Mucosa of descending colon (tissue), 3 donors: ENCODE results near the gene NINJ2. TPM values are rescaled to one million over a fixed set of nuclear protein-coding genes. Genes with fewer than 3 reads are reported as not detected.

Experiments used
- ATAC-seq: fragments of 200-7000 bp; cut with Tn5 transposase; one replicate; pipeline ENCODE4 v1.9.1; 2020; ENCODE audit warnings: mild to moderate bottlenecking, moderate library complexity
- DNase-seq, 3 donors: peaks; one replicate each; pipeline ENCODE4 v3.0.0-alpha.2; 2020
- H3K36me3 ChIP-seq: fragments of 200-600 bp; one replicate; pipeline ENCODE4 v1.8.0; 2021; ENCODE audit warnings: low read depth, mild to moderate bottlenecking
- H3K4me1 ChIP-seq: fragments of 200-600 bp; one replicate; pipeline ENCODE4 v1.8.0; 2021; ENCODE audit warnings: low read depth, mild to moderate bottlenecking
- H3K4me3 ChIP-seq: fragments of 200-600 bp; one replicate; pipeline ENCODE4 v1.8.0; 2021; ENCODE audit warnings: mild to moderate bottlenecking
- H3K9me3 ChIP-seq: fragments of 200-600 bp; one replicate; pipeline ENCODE4 v1.8.0; 2021; ENCODE audit warnings: mild to moderate bottlenecking
- intact Hi-C, 2 donors: fragments of 100-400 bp; cut with DNase I in 1 of 2; cut with micrococcal nuclease in 1 of 2; formaldehyde crosslinking; loops; one replicate each; pipeline versions ENCODE4 v1.11.0 to v1.11.1; 2022; cut with DNase I, micrococcal nuclease
- total RNA-seq, 3 donors: library from RNA; stranded (reverse); fragmentation: NEBNext Ultra II Directional in 2 of 3; extraction: Animal tissue kit (Norgen Biotek cat#: 25700) in 2 of 3; gene quantifications; one replicate each; pipeline versions ENCODE4 v1.2.1 to v1.2.4, GENCODE V29; 2021 to 2023
- TF ChIP-seq, protein P1 (sequence below): fragments of 200-600 bp; IDR thresholded peaks from one replicate; pipeline ENCODE4 v1.8.0; 2022; ENCODE audit warnings: antibody characterized with exemption, mild to moderate bottlenecking
- donor health status: DM: no; HTN: no; CAD: no; lungs with moderate emphysema.
- donor health status: DM: no; HTN: no; CAD: no.
- donor health status: DM: no; HTN: yes; CAD: no.

NINJ2 gene
- total RNA-seq, 3 donors from 2014 or later, result 3.6 to 5.2 (median 3.8) TPM

DNA sequence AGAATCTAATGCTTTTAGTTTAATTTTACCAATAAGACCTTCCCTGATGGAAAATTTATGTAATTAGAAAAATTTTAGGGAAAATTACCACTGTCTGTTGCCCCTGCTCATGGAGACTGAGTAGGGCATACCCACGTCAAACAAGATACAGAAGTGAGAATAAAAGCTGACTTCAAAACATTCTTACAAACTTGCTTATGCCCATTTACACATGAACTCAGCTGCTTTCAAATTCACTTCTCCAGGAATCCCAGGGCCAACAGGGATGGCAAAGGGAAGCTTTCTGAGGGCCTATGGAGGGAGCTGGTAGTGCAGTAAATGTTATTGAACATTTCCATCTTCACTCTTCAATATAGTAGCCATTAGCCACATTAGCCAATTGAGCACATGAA lies 4.8 kb upstream of the NINJ2 start:
- Histone ChIP-seq H3K36me3 (no peaks in the 10 kb centered on the region), H3K4me1 (no peaks in the 10 kb centered on the region), H3K9me3 (no peaks in the 10 kb centered on the region), H3K4me3 (no peak overlapping the region)
- TF ChIP-seq, protein P1, sequence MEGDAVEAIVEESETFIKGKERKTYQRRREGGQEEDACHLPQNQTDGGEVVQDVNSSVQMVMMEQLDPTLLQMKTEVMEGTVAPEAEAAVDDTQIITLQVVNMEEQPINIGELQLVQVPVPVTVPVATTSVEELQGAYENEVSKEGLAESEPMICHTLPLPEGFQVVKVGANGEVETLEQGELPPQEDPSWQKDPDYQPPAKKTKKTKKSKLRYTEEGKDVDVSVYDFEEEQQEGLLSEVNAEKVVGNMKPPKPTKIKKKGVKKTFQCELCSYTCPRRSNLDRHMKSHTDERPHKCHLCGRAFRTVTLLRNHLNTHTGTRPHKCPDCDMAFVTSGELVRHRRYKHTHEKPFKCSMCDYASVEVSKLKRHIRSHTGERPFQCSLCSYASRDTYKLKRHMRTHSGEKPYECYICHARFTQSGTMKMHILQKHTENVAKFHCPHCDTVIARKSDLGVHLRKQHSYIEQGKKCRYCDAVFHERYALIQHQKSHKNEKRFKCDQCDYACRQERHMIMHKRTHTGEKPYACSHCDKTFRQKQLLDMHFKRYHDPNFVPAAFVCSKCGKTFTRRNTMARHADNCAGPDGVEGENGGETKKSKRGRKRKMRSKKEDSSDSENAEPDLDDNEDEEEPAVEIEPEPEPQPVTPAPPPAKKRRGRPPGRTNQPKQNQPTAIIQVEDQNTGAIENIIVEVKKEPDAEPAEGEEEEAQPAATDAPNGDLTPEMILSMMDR, result no peak
- intact Hi-C loops, result no loop called here
- ATAC-seq (no peak), DNase-seq (no peak)

DNA sequence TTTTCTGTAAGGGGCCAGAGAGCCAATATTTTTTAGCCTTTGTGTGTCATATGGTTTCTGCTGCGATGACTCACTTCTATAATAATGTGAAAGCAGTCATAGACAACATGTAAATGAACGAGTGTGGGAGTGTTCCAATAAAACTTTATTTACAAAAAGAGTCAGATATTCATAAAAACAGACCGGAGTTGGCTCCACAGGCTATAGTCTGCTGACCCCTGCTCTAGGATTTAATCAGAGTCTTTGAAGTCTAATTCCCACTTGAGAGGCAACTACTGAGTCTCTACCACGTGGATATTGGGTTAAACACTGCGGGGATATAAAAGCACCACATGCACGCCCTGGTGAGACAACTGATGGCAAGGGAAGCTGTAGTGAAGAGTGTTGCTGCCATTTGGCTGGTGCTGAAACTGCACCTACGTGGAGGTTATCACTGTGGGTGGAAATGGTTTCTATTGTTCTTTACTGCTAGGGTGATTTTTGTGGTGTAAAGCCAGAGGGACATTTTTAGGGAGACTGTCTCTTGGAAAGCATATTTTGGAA lies 3.6 kb upstream of the NINJ2 start:
- TF ChIP-seq, protein P1, result no peak
- Histone ChIP-seq H3K4me3 (no peak overlapping the region), H3K36me3 (no peaks in the 10 kb centered on the region), H3K9me3 (no peaks in the 10 kb centered on the region), H3K4me1 (no peaks in the 10 kb centered on the region)
- peak; percentile 39 for ATAC-seq
- DNase-seq, result no peak
- intact Hi-C loops, result no loop called here

DNA sequence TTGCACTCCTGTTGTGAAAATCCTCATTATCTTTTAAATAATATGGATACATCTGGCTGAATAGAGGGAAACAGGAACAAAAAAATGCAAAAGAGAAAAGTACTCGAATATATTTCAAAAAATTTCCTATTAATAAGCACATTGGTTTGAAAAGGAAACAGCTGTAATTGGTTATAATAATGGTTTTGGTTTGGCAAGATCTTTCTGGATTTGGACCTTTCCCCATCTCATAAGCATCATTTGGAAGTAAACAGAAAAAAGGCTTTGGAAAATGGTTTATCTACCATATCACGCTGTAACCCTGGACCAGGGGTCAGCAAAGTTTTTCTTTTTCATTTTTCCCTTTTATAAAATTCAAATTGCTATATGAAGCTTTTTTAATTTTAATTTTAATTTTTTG lies 2.8 kb upstream of the NINJ2 start:
- Histone ChIP-seq H3K36me3 (no peaks in the 10 kb centered on the region), H3K9me3 (no peaks in the 10 kb centered on the region), H3K4me1 (no peaks in the 10 kb centered on the region), H3K4me3 (no peak overlapping the region)
- intact Hi-C loops, result no loop called here
- TF ChIP-seq, protein P1, result no peak
- no peak for ATAC-seq
- DNase-seq, result no peak

DNA sequence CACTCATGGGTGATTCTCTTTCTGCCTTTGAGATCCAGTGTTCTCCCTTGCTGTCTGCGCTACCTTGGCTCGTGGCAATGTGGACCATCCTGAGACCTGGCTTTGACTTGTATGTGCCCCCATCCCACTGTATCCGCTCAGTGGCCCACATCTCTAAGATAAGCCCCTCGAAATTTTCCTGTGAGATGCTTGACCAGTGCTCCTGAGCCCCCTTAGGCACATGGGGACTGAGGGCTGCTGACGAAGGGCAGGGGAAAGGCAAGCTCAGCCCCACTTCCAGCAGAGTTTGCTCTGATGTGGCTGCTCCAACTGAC lies 1.5 kb upstream of the NINJ2 start:
- intact Hi-C loops, result no loop called here
- TF ChIP-seq, protein P1, result no peak
- H3K4me3 ChIP-seq, result no peak overlapping the region
- ATAC-seq (no peak), DNase-seq (no peak)
- H3K4me1 ChIP-seq, result no peaks in the 10 kb centered on the region
- no peaks in the 10 kb centered on the region for H3K9me3 ChIP-seq
- H3K36me3 ChIP-seq, result no peaks in the 10 kb centered on the region

DNA sequence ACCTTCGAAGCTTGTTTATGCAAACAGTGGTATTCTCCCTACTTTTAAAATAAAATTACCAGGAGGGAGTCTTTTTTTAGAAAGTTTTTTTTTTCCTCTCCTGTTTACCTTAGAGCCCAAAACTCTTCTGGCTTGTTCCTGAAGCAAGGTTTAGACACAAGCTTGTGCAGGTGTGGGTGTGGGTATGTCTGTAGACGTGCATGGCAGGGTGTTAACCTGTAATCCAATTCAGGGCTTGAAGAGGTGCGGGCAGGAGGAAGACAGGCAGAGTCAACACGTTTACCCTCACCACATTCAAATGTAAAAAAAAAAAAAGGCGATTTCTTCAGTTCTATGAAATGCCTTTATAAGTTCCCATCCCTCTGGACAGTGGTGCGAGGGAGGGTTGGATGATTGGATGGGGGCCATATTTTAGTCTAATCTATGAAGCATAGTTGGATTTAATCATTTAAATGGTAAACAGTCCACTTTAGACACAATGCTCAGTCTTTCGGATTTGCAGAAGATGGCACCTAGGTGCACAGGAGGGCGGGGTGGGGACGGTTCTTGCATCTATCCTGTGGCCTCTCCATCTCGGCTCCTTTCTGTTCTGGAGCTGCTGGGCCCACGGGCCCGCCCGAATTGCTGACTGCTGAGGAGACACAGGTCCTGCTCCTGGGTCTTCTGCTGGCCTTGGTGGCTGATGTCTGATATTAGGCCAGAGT lies 982 bp upstream of the NINJ2 start:
- no peak overlapping the region for H3K4me3 ChIP-seq
- DNase-seq (no peak), ATAC-seq (no peak)
- H3K4me1 ChIP-seq, result no peaks in the 10 kb centered on the region
- intact Hi-C loops, result no loop called here
- no peaks in the 10 kb centered on the region for H3K9me3 ChIP-seq
- no peaks in the 10 kb centered on the region for H3K36me3 ChIP-seq
- TF ChIP-seq, protein P1, result no peak
